Stomach smooth muscle (tissue), 2 donors: ENCODE measurements around the gene PLCG2.

ENCODE experiments used
- H3K27ac ChIP-seq: one replicate; pipeline ENCODE4 v1.7.0; 2013; ENCODE audit warnings: mild to moderate bottlenecking, low read length, inconsistent platforms
- H3K27me3 ChIP-seq, 2 donors: one replicate each; pipeline ENCODE4 v1.7.0; 2013; ENCODE audit warnings: low read length in 2 of 2; ENCODE audit not compliant: insufficient read depth in 2 of 2, control insufficient read depth in 1 of 2
- H3K36me3 ChIP-seq, 2 donors: one replicate each; pipeline ENCODE4 v1.7.0; 2013; ENCODE audit warnings: low read length in 2 of 2; ENCODE audit not compliant: control insufficient read depth in 2 of 2, insufficient read depth in 2 of 2
- H3K4me1 ChIP-seq: one replicate; pipeline ENCODE4 v1.7.0; 2013; ENCODE audit warnings: low read length; ENCODE audit not compliant: control insufficient read depth, insufficient read depth
- H3K4me3 ChIP-seq, 2 donors: one replicate each; pipeline ENCODE4 v1.7.0; 2013; ENCODE audit warnings: low read length in 2 of 2
- H3K9ac ChIP-seq, 2 donors: one replicate each; pipeline ENCODE4 v1.7.0; 2013; ENCODE audit warnings: low read length in 2 of 2, mild to moderate bottlenecking in 1 of 2
- H3K9me3 ChIP-seq, 2 donors: one replicate each; pipeline ENCODE4 v1.7.0; 2013; ENCODE audit warnings: low read length in 2 of 2; ENCODE audit not compliant: control insufficient read depth in 2 of 2
- donor health status: healthy.
- donor health status: Pancreatic carcinoma.

The PLCG2 gene

DNA sequence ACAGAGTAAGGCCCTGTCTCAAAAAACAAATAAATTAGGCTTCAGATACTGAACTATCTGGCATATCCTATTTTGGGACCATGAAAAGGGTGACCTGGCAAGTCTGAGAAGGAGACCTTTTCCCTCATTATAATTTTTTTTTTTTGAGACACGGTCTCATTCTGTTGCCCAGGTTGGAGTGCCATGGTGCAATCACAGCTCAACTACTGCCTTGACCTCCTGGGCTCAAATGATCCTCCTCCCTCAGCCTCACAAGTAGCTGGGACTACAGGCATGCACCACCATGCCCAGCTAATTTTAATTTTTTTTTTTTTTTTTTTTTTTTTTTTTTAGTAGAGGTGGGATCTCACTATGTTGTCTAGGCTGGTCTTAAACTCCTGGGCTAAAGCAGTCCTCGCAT lies 37.3 kb downstream of the PLCG2 start:
- peaks cover 3 to 4% of the 10 kb centered on the region in 2 donors for H3K9me3 ChIP-seq
- H3K27ac ChIP-seq, result no peak overlapping the region
- H3K9ac ChIP-seq, result no peak overlapping the region
- no peaks in the 10 kb centered on the region for H3K36me3 ChIP-seq
- no peaks in the 10 kb centered on the region for H3K27me3 ChIP-seq
- peaks cover 1% of the 10 kb centered on the region for H3K4me1 ChIP-seq
- no peak overlapping the region for H3K4me3 ChIP-seq

DNA sequence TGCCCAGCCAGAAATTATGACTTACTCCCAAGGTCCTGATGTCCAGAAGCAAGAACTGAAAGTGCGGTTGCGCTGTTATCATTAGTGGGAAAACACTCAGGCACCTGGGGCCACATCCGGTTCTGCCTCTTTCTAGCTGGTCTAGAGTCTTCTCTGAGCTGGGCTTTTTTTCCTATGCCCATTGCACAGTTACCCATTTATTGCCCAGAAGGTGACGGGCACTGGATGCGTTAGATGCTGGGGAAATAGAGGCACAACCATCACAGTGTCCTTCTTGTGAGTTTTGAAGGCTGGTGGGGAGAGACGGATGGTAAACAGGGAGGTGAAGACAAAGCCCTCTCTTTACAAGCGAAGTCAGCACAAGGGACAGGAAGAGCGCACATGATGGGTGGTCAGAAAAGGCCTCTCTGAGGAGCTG lies 37.7 kb downstream of the PLCG2 start:
- Histone ChIP-seq H3K27ac (no peak overlapping the region), H3K27me3 (no peaks in the 10 kb centered on the region), H3K9me3 (peaks cover 3 to 4% of the 10 kb centered on the region in 2 donors), H3K36me3 (no peaks in the 10 kb centered on the region), H3K4me3 (no peak overlapping the region), H3K4me1 (peaks cover 2% of the 10 kb centered on the region), H3K9ac (no peak overlapping the region)

DNA sequence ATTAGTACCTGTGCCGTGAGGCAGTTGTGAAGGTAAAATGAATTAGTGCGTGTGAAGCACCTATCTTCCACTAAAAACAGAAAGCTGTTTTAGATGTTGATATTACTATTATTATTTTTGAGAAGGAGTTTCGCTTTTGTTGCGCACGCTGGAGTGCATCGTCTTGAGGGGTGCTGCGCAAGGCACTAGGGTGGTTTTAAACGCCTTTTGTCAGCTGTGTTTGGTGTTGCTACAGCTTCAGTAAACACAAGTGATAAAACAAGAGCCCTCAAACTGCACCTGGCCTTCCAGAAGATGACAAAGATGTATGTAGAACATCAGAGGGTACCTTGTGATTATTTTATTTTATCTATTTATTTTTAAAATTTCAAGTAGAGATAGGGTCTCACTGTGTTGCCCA lies 38.2 kb downstream of the PLCG2 start:
- Histone ChIP-seq H3K27me3 (no peaks in the 10 kb centered on the region), H3K4me1 (peaks cover 2% of the 10 kb centered on the region), H3K9me3 (peaks cover 3 to 4% of the 10 kb centered on the region in 2 donors), H3K9ac (no peak overlapping the region), H3K27ac (no peak overlapping the region), H3K36me3 (no peaks in the 10 kb centered on the region), H3K4me3 (no peak overlapping the region)

DNA sequence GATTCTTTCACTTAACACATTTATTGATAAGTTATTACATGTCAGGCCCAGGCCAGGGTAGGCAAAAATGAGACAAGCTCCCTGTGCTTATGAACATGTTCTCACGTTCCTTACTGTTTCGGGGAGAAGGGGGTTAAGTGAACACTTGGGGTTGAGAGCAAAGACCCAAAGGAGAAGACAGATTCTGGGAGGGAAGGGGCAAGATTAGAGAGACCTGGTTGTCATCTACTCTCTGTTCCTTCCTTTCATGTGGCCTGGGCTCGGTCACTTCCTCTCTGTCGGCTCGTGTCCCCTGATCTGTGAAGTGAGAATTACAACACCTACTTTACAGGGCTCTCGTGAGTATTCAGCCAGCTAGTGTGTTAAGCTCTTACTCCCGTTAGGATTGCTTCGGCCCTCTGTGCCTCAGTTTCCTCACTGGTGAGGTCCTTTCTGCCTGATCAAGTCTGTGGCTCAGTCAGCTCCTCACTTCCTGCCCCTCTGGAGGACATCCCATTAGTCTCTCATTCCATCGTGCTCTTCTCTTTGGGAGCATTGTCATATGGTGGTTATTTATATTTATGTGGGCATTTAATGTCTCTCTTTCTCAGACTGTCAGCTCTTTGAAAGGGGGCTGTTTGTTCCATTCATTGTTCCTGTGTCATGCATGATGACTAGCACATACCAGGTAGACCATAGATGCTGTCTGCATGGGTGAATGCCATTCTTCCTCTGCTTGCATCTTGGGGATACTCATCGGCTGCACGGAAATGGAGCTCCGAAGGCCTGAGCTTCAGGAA lies 38.9 kb downstream of the PLCG2 start:
- H3K4me1 ChIP-seq, result peaks cover 2% of the 10 kb centered on the region
- no peak overlapping the region for H3K4me3 ChIP-seq
- peaks cover 3 to 4% of the 10 kb centered on the region in 2 donors for H3K9me3 ChIP-seq
- H3K36me3 ChIP-seq, result no peaks in the 10 kb centered on the region
- H3K27me3 ChIP-seq, result no peaks in the 10 kb centered on the region
- no peak overlapping the region for H3K9ac ChIP-seq
- H3K27ac ChIP-seq, result no peak overlapping the region

DNA sequence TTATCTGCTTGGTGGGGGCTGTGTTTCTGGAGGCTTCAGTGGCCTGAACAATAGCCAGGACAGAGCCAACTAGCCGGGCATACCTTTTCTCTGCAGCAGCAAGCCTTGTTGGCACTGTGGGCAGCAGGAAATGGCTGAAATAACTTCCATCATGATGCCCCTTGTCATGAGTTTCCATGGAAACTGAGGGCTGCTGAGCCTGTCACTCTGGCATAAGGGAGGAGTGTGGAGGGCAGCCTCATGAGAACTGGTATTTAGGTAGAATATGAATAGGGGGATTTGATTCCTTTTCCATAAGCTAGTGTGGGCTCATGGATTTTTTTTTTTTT lies 39.4 kb downstream of the PLCG2 start:
- Histone ChIP-seq H3K27me3 (no peaks in the 10 kb centered on the region), H3K4me1 (peaks cover 2% of the 10 kb centered on the region), H3K36me3 (no peaks in the 10 kb centered on the region), H3K9me3 (peaks cover 3 to 4% of the 10 kb centered on the region in 2 donors), H3K27ac (no peak overlapping the region), H3K9ac (no peak overlapping the region), H3K4me3 (no peak overlapping the region)

DNA sequence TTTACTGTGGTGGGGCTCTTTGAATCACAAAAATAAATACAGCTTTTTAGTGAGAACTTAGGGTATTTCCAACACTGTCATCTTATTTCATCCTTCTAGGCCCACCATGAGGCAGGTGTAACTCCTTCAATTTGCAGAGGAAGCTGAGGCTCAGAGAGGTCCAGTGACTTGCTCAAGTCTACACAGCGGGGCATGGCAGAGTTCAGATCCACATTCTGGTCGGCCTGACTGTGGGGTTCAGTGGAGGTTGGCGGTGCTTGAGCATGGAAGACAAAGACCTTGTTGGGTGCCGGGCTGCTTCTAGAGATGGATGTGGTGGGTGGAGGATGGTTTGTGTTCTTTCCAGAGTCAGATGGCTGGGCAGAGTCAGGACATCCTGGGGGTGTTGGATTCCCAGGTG lies 39.8 kb downstream of the PLCG2 start:
- Histone ChIP-seq H3K27me3 (no peaks in the 10 kb centered on the region), H3K9me3 (peaks cover 0 to 1% of the 10 kb centered on the region in 2 donors), H3K4me3 (no peak overlapping the region), H3K4me1 (peaks cover 2% of the 10 kb centered on the region), H3K27ac (no peak overlapping the region), H3K36me3 (no peaks in the 10 kb centered on the region), H3K9ac (no peak overlapping the region)

DNA sequence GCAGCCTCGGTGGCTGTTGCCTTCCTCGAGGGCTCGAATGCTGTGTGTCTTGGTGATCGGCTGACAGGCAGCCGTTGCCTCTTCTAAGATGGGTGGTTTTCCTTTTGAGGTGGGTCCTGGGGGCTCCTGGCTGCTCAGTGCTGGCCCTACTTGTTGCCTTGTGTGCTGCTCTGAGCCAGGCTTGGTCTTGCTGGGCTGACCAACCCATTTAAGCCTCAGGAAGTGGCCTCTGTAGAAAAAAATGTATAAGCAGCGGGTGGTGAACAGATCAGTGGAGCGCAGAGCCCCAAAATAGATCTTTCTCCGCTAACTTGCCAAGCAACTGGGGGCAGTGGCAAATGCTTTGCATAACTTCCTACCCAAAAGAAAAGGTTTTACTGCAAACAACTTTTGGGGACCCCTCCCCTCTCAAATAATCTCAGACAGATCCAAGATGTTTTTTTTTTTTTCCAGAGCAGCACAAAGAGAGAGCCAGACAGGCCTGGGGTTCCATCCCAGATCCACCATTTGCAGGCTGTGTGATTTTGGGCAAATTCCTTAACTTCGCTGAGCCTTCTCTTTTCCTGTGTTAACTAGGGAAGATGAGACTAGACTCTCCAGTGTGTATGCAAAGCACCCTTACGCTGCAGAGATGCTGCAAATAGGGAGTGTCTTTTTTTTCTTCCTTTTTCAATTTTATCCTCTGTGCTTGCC lies 42.5 kb downstream of the PLCG2 start:
- H3K4me3 ChIP-seq, result no peak overlapping the region
- peaks cover 2% of the 10 kb centered on the region for H3K4me1 ChIP-seq
- no peaks in the 10 kb centered on the region for H3K27me3 ChIP-seq
- no peak overlapping the region for H3K9ac ChIP-seq
- no peaks in the 10 kb centered on the region for H3K9me3 ChIP-seq
- H3K36me3 ChIP-seq, result no peaks in the 10 kb centered on the region
- no peak overlapping the region for H3K27ac ChIP-seq

DNA sequence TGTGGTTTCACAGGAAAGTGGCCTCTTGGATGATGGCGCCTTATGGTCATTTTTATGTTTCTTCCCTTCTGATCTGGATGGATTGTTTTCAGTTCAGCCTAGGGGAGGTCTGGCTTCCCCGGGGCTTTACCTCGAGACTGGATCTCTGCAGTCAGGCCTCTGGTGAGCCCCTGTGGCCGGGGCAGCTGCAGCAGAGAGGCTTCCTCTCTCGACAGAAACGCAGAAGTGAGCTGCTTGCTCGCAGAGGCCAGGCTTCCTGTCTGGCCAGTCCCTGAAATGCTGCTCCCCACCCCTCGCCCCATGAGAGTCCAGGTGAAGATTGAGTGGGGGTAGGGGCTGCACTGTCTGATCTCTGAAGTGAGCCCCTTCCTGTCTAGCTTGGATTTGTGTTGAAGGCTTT lies 44.0 kb downstream of the PLCG2 start:
- H3K27ac ChIP-seq, result no peak overlapping the region
- H3K9ac ChIP-seq, result no peak overlapping the region
- H3K27me3 ChIP-seq, result no peaks in the 10 kb centered on the region
- no peaks in the 10 kb centered on the region for H3K36me3 ChIP-seq
- H3K4me1 ChIP-seq, result peaks cover 2% of the 10 kb centered on the region
- H3K9me3 ChIP-seq, result no peaks in the 10 kb centered on the region
- H3K4me3 ChIP-seq, result no peak overlapping the region

DNA sequence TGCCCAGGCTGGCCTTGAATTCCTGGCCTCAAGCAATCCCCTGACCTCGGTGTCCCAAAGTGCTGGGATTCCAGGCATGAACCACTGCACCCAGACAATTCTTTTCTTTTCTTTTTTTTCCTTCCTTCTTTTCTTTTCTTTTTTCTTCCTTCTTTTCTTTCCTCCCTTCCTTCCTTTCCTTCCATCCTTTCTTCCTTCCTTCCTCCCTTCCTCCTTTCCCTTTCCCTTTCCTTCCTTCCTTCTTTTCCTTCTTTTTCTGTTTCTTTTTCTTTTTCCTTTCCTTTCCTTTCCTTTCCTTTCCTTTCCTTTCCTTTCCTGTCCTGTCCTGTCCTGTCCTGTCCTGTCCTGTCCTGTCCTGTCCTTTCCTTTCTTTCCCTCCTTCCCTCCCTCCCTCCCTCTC lies 44.6 kb downstream of the PLCG2 start:
- no peak overlapping the region for H3K27ac ChIP-seq
- H3K27me3 ChIP-seq, result no peaks in the 10 kb centered on the region
- H3K4me3 ChIP-seq, result no peak overlapping the region
- no peak overlapping the region for H3K9ac ChIP-seq
- peaks cover 2% of the 10 kb centered on the region for H3K4me1 ChIP-seq
- H3K9me3 ChIP-seq, result no peaks in the 10 kb centered on the region
- no peaks in the 10 kb centered on the region for H3K36me3 ChIP-seq

DNA sequence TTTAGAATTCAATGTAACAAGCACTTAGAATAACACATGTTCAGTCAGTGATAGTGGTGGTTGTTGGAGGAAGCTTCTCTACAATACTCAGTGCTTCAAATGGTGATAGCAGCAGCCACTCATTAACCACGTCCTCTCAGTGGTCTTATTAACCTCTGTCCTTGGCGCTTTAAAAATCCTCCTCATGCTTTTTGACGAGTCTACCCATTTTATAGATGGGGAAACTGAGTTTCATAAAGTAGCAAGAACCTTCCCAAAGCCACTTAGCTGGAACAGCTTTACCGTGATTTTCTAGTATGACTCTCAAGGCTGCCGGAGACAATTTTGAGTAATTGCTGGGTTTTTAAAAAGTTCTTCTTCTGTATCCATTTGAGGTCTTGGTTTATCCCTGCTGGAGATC lies 47.4 kb downstream of the PLCG2 start:
- Histone ChIP-seq H3K4me1 (no peaks in the 10 kb centered on the region), H3K27me3 (no peaks in the 10 kb centered on the region), H3K9ac (no peak overlapping the region), H3K9me3 (no peaks in the 10 kb centered on the region), H3K36me3 (no peaks in the 10 kb centered on the region), H3K27ac (no peak overlapping the region), H3K4me3 (no peak overlapping the region)

DNA sequence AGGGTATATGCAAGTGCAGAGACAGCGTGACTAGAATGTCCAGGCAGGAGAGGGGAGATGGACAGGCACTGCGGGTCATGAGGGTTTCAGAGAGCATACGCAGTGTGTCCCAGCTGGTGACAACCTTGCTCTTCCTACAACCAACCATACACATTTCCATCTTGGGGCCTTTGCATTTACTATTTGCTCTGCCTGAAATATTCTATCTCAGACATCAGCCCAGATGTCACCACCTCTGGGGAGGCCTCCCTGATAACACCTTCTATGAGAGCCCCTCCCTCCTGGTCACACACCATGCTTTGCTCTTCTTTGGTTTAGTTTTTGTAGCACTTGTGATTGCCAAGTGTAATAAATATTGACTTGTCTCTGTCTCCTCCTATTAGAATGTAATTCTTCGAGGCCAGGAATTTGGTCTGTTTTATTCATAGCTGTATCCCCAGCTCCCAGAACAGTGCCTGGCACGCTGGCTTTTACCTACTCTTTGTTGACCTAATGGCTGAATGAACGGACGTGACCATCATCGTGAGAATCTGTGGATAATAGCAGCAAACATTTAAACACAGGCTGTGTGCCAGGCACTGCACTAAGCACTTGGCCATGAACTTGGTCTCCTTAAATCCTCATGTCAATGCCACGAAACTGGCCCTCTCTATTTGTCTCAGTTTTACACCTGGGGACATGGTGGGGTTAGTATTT lies 51.9 kb downstream of the PLCG2 start:
- Histone ChIP-seq H3K9ac (no peak overlapping the region), H3K36me3 (no peaks in the 10 kb centered on the region), H3K27me3 (no peaks in the 10 kb centered on the region), H3K27ac (no peak overlapping the region), H3K9me3 (no peaks in the 10 kb centered on the region), H3K4me1 (no peaks in the 10 kb centered on the region), H3K4me3 (no peak overlapping the region)
